A549 (cell line): ENCODE results near the gene PGBD5.

Source experiments
- CHD2 ChIP-seq: fragments of 150-350 bp; IDR thresholded peaks from 2 replicates; pipeline ENCODE4 v1.6.1; 2014; ENCODE audit warnings: low read length; ENCODE audit not compliant: partially characterized antibody
- CTCF ChIP-seq: fragments of >200 bp; sonication (Bioruptor Twin); formaldehyde crosslinking; IDR thresholded peaks from 3 replicates; pipeline ENCODE4 v1.5.1; 2016
- EP300 ChIP-seq, 2 experiments: fragments of >200 bp; sonication (Bioruptor Twin); formaldehyde crosslinking; IDR thresholded peaks; 2 replicates in 1 of 2; 3 replicates in 1 of 2; pipeline ENCODE4 v1.6.1; 2016 to 2017
- FOSL2 ChIP-seq, 2 experiments: fragments of 450-650 bp in 1 of 2; fragments of >200 bp in 1 of 2; sonication (Bioruptor Twin) in 1 of 2; formaldehyde crosslinking; IDR thresholded peaks; 2 replicates each; pipeline versions ENCODE4 v1.5.0 to v1.6.1; 2016 to 2020; ENCODE audit warnings: mild to moderate bottlenecking in 1 of 2, moderate library complexity in 1 of 2
- HMGXB4 ChIP-seq: fragments of 250-450 bp; sonication (Bioruptor Pico); IDR thresholded peaks from 2 replicates; pipeline ENCODE4 v1.5.0; 2021; ENCODE audit warnings: mild to moderate bottlenecking, moderate library complexity, borderline replicate concordance
- JUN ChIP-seq, 2 experiments: fragments of >200 bp; sonication (Bioruptor Twin); formaldehyde crosslinking; IDR thresholded peaks; 2 replicates in 1 of 2; 3 replicates in 1 of 2; pipeline ENCODE4 v1.6.1; 2016 to 2017
- MAFK ChIP-seq: fragments of 450-650 bp; IDR thresholded peaks from 2 replicates; pipeline ENCODE4 v1.6.1; 2014; ENCODE audit not compliant: partially characterized antibody
- POLR2A ChIP-seq: IDR thresholded peaks from 2 replicates; pipeline ENCODE4 v1.6.1; 2012; ENCODE audit warnings: mild to moderate bottlenecking, low read length
- POLR2AphosphoS2 ChIP-seq: conservative IDR thresholded peaks from 2 replicates; pipeline ENCODE4 v1.6.1; 2012; ENCODE audit warnings: low read length, improper control_type of control experiment, inconsistent platforms
- ZFP36 ChIP-seq: fragments of 450-650 bp; IDR thresholded peaks from 2 replicates; pipeline ENCODE4 v1.6.1; 2014; ENCODE audit warnings: borderline replicate concordance; ENCODE audit not compliant: partially characterized antibody

- TF ChIP-seq EP300 (IDR thresholded peaks at IDR 0.05) (no peak), POLR2A (no peak), POLR2AphosphoS2 (no peak), JUN (IDR thresholded peaks at IDR 0.05) (no peak), ZFP36 (no peak), HMGXB4 (CRISPR knock-in tag) (no peak), FOSL2 (IDR thresholded peaks at IDR 0.05) (no peak), FOSL2 (CRISPR knock-in tag; IDR thresholded peaks at IDR 0.05) (no peak), CTCF (no peak), CHD2 (no peak), MAFK (no peak)
Measured at GRCh38 chr1:230423261-230423660, 2.9 kb downstream of the PGBD5 start.
